ENCODE results near the gene LSM14A.
"Not testable (repeated sequence)": the region's sequence is repeated elsewhere in the genome, so short reads cannot be mapped to it uniquely, and the experiment has no call there.

The LSM14A gene

GRCh38 chr19:34189917-34190425, 17.7 kb downstream of the LSM14A start:
- DNase-seq (ENCODE audit: low read depth in 2 of 2) = no peak

GRCh38 chr19:34191355-34191962, 19.2 kb downstream of the LSM14A start:
- no peak for DNase-seq (ENCODE audit: low read depth in 2 of 2)

GRCh38 chr19:34193439-34193838, 21.1 kb downstream of the LSM14A start:
- no peak for DNase-seq (ENCODE audit: low read depth in 2 of 2)

- no peak for DNase-seq (ENCODE audit: low read depth in 2 of 2)
These were observed 21.6 kb downstream of the LSM14A start for GRCh38 chr19:34193876-34194275.

- DNase-seq (ENCODE audit: low read depth in 2 of 2) = no peak
These were observed 28.8 kb downstream of the LSM14A start for GRCh38 chr19:34201133-34201532.

GRCh38 chr19:34205324-34205723, 33.0 kb downstream of the LSM14A start:
- not testable (repeated sequence) for DNase-seq (ENCODE audit: low read depth in 2 of 2)

GRCh38 chr19:34208291-34208884, 36.1 kb downstream of the LSM14A start:
- no peak for DNase-seq (ENCODE audit: low read depth in 2 of 2)

GRCh38 chr19:34209726-34210125, 37.4 kb downstream of the LSM14A start:
- no peak for DNase-seq (ENCODE audit: low read depth in 2 of 2)

- DNase-seq (ENCODE audit: low read depth in 2 of 2) = no peak
These were observed 41.0 kb downstream of the LSM14A start for GRCh38 chr19:34213283-34213682.

- DNase-seq (ENCODE audit: low read depth in 2 of 2) = no peak
These were observed 41.7 kb downstream of the LSM14A start for GRCh38 chr19:34214040-34214439.

GRCh38 chr19:34215006-34215665, 42.8 kb downstream of the LSM14A start:
- no peak for DNase-seq (ENCODE audit: low read depth in 2 of 2)

GRCh38 chr19:34215666-34216038, 43.3 kb downstream of the LSM14A start:
- no peak for DNase-seq (ENCODE audit: low read depth in 2 of 2)

- DNase-seq (ENCODE audit: low read depth in 2 of 2) = not testable (repeated sequence)
These were observed 44.5 kb downstream of the LSM14A start for GRCh38 chr19:34216745-34217219.

- DNase-seq (ENCODE audit: low read depth in 2 of 2) = peak in 1 of 2 donors; percentile 48
These were observed 45.9 kb downstream of the LSM14A start for GRCh38 chr19:34217952-34218817.

GRCh38 chr19:34218818-34219164, 46.5 kb downstream of the LSM14A start:
- no peak for DNase-seq (ENCODE audit: low read depth in 2 of 2)

- peak; percentile 41 to 47 for DNase-seq (ENCODE audit: low read depth in 2 of 2)
These were observed 48.3 kb downstream of the LSM14A start for GRCh38 chr19:34220472-34221063.

GRCh38 chr19:34222386-34222785, 50.1 kb downstream of the LSM14A start:
- no peak for DNase-seq (ENCODE audit: low read depth in 2 of 2)

- no peak for DNase-seq (ENCODE audit: low read depth in 2 of 2)
These were observed 52.8 kb downstream of the LSM14A start for GRCh38 chr19:34224996-34225658.

- no peak for DNase-seq (ENCODE audit: low read depth in 2 of 2)
These were observed 53.3 kb downstream of the LSM14A start for GRCh38 chr19:34225659-34226015.

- no peak for DNase-seq (ENCODE audit: low read depth in 2 of 2)
These were observed 53.7 kb downstream of the LSM14A start for GRCh38 chr19:34226036-34226435.

- DNase-seq (ENCODE audit: low read depth in 2 of 2) = no peak
These were observed 56.0 kb downstream of the LSM14A start for GRCh38 chr19:34228347-34228746.
